SK-N-SH treated with all-trans-retinoic acid at 6 μM for 48 hours (cell line): ENCODE results near the gene LHB.

Experiments
- ATAC-seq: fragments of 200-7000 bp; cut with Tn5 transposase; 3 replicates; pipeline ENCODE4 v1.9.1; 2020; ENCODE audit warnings: mild to moderate bottlenecking, moderate library complexity
- ARNTL ChIP-seq: fragments of 450-650 bp; formaldehyde crosslinking; IDR thresholded peaks from 2 replicates; pipeline ENCODE4 v1.5.0; 2020; ENCODE audit warnings: low read depth, mild to moderate bottlenecking, moderate library complexity, borderline replicate concordance
- BACH2 ChIP-seq: fragments of 250-450 bp; sonication (Bioruptor Pico); IDR thresholded peaks from 2 replicates; pipeline ENCODE4 v1.9.0; 2021; ENCODE audit warnings: mild to moderate bottlenecking, borderline replicate concordance
- CSDC2 ChIP-seq: fragments of 250-450 bp; sonication (Bioruptor Pico); IDR thresholded peaks from 2 replicates; pipeline ENCODE4 v1.5.0; 2020; ENCODE audit warnings: mild to moderate bottlenecking, moderate library complexity
- ESRRG ChIP-seq: fragments of 250-450 bp; sonication (Bioruptor Pico); IDR thresholded peaks from 2 replicates; pipeline ENCODE4 v1.6.1; 2021; ENCODE audit warnings: mild to moderate bottlenecking
- GLIS3 ChIP-seq: fragments of 250-450 bp; sonication (Bioruptor Pico); IDR thresholded peaks from 2 replicates; pipeline ENCODE4 v1.5.0; 2020; ENCODE audit warnings: mild to moderate bottlenecking, moderate library complexity
- ISL1 ChIP-seq: fragments of 250-450 bp; sonication (Bioruptor Pico); IDR thresholded peaks from 2 replicates; pipeline ENCODE4 v2.1.2; 2022; ENCODE audit warnings: mild to moderate bottlenecking, moderate library complexity
- OSR1 ChIP-seq: fragments of 250-450 bp; sonication (Bioruptor Pico); IDR thresholded peaks from 2 replicates; pipeline ENCODE4 v1.8.0; 2022; ENCODE audit warnings: moderate library complexity, mild to moderate bottlenecking, inconsistent platforms
- PPARA ChIP-seq: fragments of 250-450 bp; sonication (Bioruptor Pico); IDR thresholded peaks from 2 replicates; pipeline ENCODE4 v1.5.0; 2020; ENCODE audit warnings: mild to moderate bottlenecking, borderline replicate concordance
- RARB ChIP-seq: fragments of 250-450 bp; sonication (Bioruptor Pico); IDR thresholded peaks from 2 replicates; pipeline ENCODE4 v1.8.0; 2021; ENCODE audit warnings: mild to moderate bottlenecking, moderate library complexity
- SNAI2 ChIP-seq: fragments of 250-450 bp; sonication (Bioruptor Pico); IDR thresholded peaks from 2 replicates; pipeline ENCODE4 v1.5.0; 2020; ENCODE audit warnings: mild to moderate bottlenecking, moderate library complexity
- TCF4 ChIP-seq: fragments of 250-450 bp; sonication (Bioruptor Pico); IDR thresholded peaks from 2 replicates; pipeline ENCODE4 v1.8.0; 2021; ENCODE audit warnings: mild to moderate bottlenecking, moderate library complexity, borderline replicate concordance
- TOX ChIP-seq: fragments of 250-450 bp; sonication (Bioruptor Pico); IDR thresholded peaks from 2 replicates; pipeline ENCODE4 v1.8.0; 2021; ENCODE audit warnings: mild to moderate bottlenecking, moderate library complexity, borderline replicate concordance
- ZC3H10 ChIP-seq: fragments of 250-450 bp; sonication (Bioruptor Pico); IDR thresholded peaks from 2 replicates; pipeline ENCODE4 v1.5.1; 2021; ENCODE audit warnings: mild to moderate bottlenecking, moderate library complexity
- ZFP3 ChIP-seq: fragments of 250-450 bp; sonication (Bioruptor Pico); IDR thresholded peaks from 2 replicates; pipeline ENCODE4 v1.5.0; 2020; ENCODE audit warnings: mild to moderate bottlenecking, moderate library complexity
- ZFP30 ChIP-seq: fragments of 450-650 bp; formaldehyde crosslinking; IDR thresholded peaks from 2 replicates; pipeline ENCODE4 v1.5.0; 2022; ENCODE audit warnings: mild to moderate bottlenecking, moderate library complexity
- ZNF565 ChIP-seq: fragments of 450-650 bp; formaldehyde crosslinking; conservative IDR thresholded peaks from 2 replicates; pipeline ENCODE4 v1.5.0; 2020; ENCODE audit warnings: low read depth, mild to moderate bottlenecking, moderate library complexity
- ZNF70 ChIP-seq: fragments of 450-650 bp; formaldehyde crosslinking; IDR thresholded peaks from 2 replicates; pipeline ENCODE4 v1.5.0; 2020; ENCODE audit warnings: mild to moderate bottlenecking, moderate library complexity
- TF ChIP-seq, protein P1 (sequence below): fragments of 250-450 bp; sonication (Bioruptor Pico); IDR thresholded peaks from 2 replicates; pipeline ENCODE4 v1.5.1; 2020; ENCODE audit warnings: low read depth, mild to moderate bottlenecking, moderate library complexity
- TF ChIP-seq, protein P2 (sequence below): fragments of 250-450 bp; sonication (Bioruptor Pico); IDR thresholded peaks from 2 replicates; pipeline ENCODE4 v1.5.1; 2021; ENCODE audit warnings: mild to moderate bottlenecking, moderate library complexity
- TF ChIP-seq, protein P3 (sequence below): fragments of 250-450 bp; sonication (Bioruptor Pico); IDR thresholded peaks from 2 replicates; pipeline ENCODE4 v1.8.0; 2021; ENCODE audit warnings: low read depth, mild to moderate bottlenecking, moderate library complexity, borderline replicate concordance
- TF ChIP-seq, protein P4 (sequence below): fragments of 250-450 bp; sonication (Bioruptor Pico); IDR thresholded peaks from 2 replicates; pipeline ENCODE4 v1.8.0; 2020; ENCODE audit warnings: mild to moderate bottlenecking, moderate library complexity, borderline replicate concordance

Gene LHB

DNA sequence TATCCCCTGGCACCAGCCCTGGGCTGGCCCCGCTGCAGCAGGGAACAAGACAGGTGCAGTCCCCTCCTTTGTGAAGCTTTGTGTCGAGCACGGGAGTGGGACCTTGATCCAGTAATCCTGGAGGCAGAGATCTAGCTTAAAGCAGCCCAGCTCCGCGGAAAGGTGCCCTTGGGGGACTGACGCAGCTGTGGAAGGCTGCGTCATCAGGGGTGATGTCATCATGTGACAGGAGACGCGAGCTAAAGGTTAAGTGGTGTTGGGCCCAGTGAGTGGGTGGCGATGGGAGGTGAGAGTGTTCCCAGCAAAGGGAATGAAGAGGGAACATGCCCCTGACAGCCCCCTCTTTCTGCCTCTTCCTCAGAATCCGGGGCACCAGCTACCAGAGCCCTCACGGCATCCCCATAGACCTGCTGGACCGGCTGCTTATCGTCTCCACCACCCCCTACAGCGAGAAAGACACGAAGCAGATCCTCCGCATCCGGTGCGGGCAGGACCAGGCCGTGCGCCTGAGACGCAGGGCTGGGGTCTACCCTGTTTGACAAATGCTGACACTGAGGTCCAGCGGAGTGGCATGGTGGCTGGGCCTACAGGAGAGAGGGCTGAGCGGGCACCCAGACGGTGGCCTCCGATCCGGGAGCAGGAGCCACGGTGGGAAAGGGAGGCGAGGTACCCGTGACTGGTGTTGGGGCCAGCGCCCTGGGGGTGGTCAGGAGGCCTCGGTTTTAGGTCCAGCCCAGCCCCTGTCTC lies 2.6 kb downstream of the LHB start (continued):
- no peak for TF ChIP-seq ZFP3 (CRISPR knock-in tag)

GRCh38 chr19:49011194-49011593 lies 5.7 kb downstream of the LHB start:
- no peak for ATAC-seq

GRCh38 chr19:49010453-49010852 lies 6.4 kb downstream of the LHB start:
- no peak for TF ChIP-seq ISL1
- no peak for TF ChIP-seq OSR1 (CRISPR knock-in tag)
- no peak for TF ChIP-seq RARB (CRISPR knock-in tag)
- no peak for TF ChIP-seq ZNF70
- TF ChIP-seq ESRRG (CRISPR knock-in tag) = no peak
- TF ChIP-seq, protein P1, sequence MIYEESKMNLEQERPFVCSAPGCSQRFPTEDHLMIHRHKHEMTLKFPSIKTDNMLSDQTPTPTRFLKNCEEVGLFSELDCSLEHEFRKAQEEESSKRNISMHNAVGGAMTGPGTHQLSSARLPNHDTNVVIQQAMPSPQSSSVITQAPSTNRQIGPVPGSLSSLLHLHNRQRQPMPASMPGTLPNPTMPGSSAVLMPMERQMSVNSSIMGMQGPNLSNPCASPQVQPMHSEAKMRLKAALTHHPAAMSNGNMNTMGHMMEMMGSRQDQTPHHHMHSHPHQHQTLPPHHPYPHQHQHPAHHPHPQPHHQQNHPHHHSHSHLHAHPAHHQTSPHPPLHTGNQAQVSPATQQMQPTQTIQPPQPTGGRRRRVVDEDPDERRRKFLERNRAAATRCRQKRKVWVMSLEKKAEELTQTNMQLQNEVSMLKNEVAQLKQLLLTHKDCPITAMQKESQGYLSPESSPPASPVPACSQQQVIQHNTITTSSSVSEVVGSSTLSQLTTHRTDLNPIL (CRISPR knock-in tag) = no peak
- TF ChIP-seq GLIS3 (CRISPR knock-in tag) = no peak
- TF ChIP-seq ZFP3 (CRISPR knock-in tag) = no peak
- no peak for TF ChIP-seq ARNTL (CRISPR knock-in tag)
- TF ChIP-seq TOX (CRISPR knock-in tag) = no peak
- TF ChIP-seq BACH2 (CRISPR knock-in tag) = no peak
- TF ChIP-seq, protein P2, sequence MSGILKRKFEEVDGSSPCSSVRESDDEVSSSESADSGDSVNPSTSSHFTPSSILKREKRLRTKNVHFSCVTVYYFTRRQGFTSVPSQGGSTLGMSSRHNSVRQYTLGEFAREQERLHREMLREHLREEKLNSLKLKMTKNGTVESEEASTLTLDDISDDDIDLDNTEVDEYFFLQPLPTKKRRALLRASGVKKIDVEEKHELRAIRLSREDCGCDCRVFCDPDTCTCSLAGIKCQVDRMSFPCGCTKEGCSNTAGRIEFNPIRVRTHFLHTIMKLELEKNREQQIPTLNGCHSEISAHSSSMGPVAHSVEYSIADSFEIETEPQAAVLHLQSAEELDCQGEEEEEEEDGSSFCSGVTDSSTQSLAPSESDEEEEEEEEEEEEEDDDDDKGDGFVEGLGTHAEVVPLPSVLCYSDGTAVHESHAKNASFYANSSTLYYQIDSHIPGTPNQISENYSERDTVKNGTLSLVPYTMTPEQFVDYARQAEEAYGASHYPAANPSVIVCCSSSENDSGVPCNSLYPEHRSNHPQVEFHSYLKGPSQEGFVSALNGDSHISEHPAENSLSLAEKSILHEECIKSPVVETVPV (CRISPR knock-in tag) = no peak
- TF ChIP-seq TCF4 = no peak
- ATAC-seq = no peak

More at GRCh38 chr19:49011194-49011593, 5.7 kb downstream of the LHB start:
- no peak for TF ChIP-seq SNAI2 (CRISPR knock-in tag)
- TF ChIP-seq CSDC2 = no peak
- TF ChIP-seq ZNF565 (CRISPR knock-in tag) = no peak
- TF ChIP-seq RARB (CRISPR knock-in tag) = no peak
- TF ChIP-seq, protein P1 (CRISPR knock-in tag) = no peak
- TF ChIP-seq ZC3H10 (CRISPR knock-in tag) = no peak
- TF ChIP-seq, protein P3, sequence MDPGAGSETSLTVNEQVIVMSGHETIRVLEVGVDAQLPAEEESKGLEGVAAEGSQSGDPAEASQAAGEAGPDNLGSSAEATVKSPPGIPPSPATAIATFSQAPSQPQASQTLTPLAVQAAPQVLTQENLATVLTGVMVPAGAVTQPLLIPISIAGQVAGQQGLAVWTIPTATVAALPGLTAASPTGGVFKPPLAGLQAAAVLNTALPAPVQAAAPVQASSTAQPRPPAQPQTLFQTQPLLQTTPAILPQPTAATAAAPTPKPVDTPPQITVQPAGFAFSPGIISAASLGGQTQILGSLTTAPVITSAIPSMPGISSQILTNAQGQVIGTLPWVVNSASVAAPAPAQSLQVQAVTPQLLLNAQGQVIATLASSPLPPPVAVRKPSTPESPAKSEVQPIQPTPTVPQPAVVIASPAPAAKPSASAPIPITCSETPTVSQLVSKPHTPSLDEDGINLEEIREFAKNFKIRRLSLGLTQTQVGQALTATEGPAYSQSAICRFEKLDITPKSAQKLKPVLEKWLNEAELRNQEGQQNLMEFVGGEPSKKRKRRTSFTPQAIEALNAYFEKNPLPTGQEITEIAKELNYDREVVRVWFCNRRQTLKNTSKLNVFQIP = no peak
- TF ChIP-seq ZFP30 (CRISPR knock-in tag) = no peak
- TF ChIP-seq ISL1 = no peak

DNA sequence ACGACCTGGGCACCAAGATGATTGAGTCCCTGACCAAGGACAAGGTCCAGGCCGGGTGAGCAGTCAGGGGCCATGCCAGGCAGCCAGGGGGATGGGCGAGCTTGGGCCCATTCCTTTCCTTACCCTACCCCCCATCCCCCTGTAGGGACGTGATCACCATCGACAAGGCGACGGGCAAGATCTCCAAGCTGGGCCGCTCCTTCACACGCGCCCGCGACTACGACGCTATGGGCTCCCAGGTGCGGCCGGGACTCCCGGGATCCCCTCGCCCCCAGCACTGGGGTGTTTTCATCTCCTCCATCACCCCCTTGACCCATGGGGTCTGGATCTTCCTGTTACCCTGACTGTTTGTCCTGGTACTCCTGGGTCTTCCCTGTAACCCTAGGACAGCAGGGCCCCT lies 7.1 kb downstream of the LHB start:
- ATAC-seq = no peak

More for the DNA sequence above, 7.1 kb downstream of the LHB start:
- TF ChIP-seq, protein P1 (CRISPR knock-in tag) = no peak
- TF ChIP-seq TOX (CRISPR knock-in tag) = no peak
- TF ChIP-seq ZFP30 (CRISPR knock-in tag) = no peak
- TF ChIP-seq ZC3H10 (CRISPR knock-in tag) = no peak
- TF ChIP-seq ISL1 = no peak
- no peak for TF ChIP-seq GLIS3 (CRISPR knock-in tag)
- TF ChIP-seq ZFP3 (CRISPR knock-in tag) = no peak
- TF ChIP-seq ZNF70 = no peak
- TF ChIP-seq PPARA (CRISPR knock-in tag) = no peak
- no peak for TF ChIP-seq RARB (CRISPR knock-in tag)
- TF ChIP-seq, protein P3 = no peak
- TF ChIP-seq, protein P4, sequence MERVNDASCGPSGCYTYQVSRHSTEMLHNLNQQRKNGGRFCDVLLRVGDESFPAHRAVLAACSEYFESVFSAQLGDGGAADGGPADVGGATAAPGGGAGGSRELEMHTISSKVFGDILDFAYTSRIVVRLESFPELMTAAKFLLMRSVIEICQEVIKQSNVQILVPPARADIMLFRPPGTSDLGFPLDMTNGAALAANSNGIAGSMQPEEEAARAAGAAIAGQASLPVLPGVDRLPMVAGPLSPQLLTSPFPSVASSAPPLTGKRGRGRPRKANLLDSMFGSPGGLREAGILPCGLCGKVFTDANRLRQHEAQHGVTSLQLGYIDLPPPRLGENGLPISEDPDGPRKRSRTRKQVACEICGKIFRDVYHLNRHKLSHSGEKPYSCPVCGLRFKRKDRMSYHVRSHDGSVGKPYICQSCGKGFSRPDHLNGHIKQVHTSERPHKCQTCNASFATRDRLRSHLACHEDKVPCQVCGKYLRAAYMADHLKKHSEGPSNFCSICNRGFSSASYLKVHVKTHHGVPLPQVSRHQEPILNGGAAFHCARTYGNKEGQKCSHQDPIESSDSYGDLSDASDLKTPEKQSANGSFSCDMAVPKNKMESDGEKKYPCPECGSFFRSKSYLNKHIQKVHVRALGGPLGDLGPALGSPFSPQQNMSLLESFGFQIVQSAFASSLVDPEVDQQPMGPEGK (CRISPR knock-in tag) = no peak
- no peak for TF ChIP-seq ARNTL (CRISPR knock-in tag)
- no peak for TF ChIP-seq BACH2 (CRISPR knock-in tag)
